ENCODE measurements around the gene TMED7. TPM values are rescaled to one million over a fixed set of nuclear protein-coding genes. Genes with fewer than 3 reads are reported as not detected.

The TMED7 gene
- total and polyA plus RNA-seq, 2 of the 13 experiments (the other 11 are each of a cell fraction or from before 2014, with no cell fraction given) = 58.0 to 113 TPM

- Histone ChIP-seq H3K4me3 (replicated peaks in 1 of 3; ENCODE audit: insufficient read depth in 1 of 3, low read depth in 2 of 3, low read length in 3 of 3) (no peak overlapping the region), H3K79me2 (ENCODE audit: insufficient read depth, low read length) (no peaks in the 10 kb centered on the region), H3K4me2 (ENCODE audit: low read depth, low read length) (no peak overlapping the region), H3K4me1 (ENCODE audit: insufficient read depth, low read length) (no peaks in the 10 kb centered on the region), H3K36me3 (replicated peaks in 1 of 2; ENCODE audit: control insufficient read depth in 1 of 2, insufficient read depth in 2 of 2, low read length in 2 of 2) (no peaks in the 10 kb centered on the region), H3K9me3 (ENCODE audit: low read length) (no peaks in the 10 kb centered on the region), H3K9ac (ENCODE audit: insufficient read depth, low read depth, low read length) (no peak overlapping the region), H2AFZ (ENCODE audit: low read length) (no peak overlapping the region), H3K27me3 (ENCODE audit: control insufficient read depth in 1 of 2, insufficient read depth in 2 of 2, low read length in 2 of 2) (no peaks in the 10 kb centered on the region; a peak in 1 of 5 replicates), H4K20me1 (ENCODE audit: insufficient read depth, low read length) (no peaks in the 10 kb centered on the region), H3K27ac (ENCODE audit: extremely low read length, insufficient read depth, low read length) (no peak overlapping the region)
- ChIA-PET POLR2A (no interaction called here), CTCF (ENCODE audit: low intra/inter-chr PET ratio, low total read pairs) (no interaction called here)
- no TSS peak for BruUV-seq (replicated peaks)
- TF ChIP-seq ZNF570 (CRISPR knock-in tag; IDR thresholded peaks at IDR 0.05; ENCODE audit: borderline replicate concordance) (no peak), ZNF768 (CRISPR knock-in tag; IDR thresholded peaks at IDR 0.05) (no peak), KDM6A (CRISPR knock-in tag; IDR thresholded peaks at IDR 0.05; ENCODE audit: low read depth) (no peak), FLYWCH1 (CRISPR knock-in tag; IDR thresholded peaks at IDR 0.05) (no peak), ZNF362 (CRISPR knock-in tag; IDR thresholded peaks at IDR 0.05; ENCODE audit: borderline replicate concordance) (no peak), ZNF556 (CRISPR knock-in tag; IDR thresholded peaks at IDR 0.05; ENCODE audit: borderline replicate concordance) (no peak), ZNF337 (CRISPR knock-in tag; IDR thresholded peaks at IDR 0.05; ENCODE audit: borderline replicate concordance, low read depth) (no peak), POGZ (CRISPR knock-in tag; IDR thresholded peaks at IDR 0.05) (no peak), TEF (CRISPR knock-in tag; IDR thresholded peaks at IDR 0.05) (no peak), ZNF292 (CRISPR knock-in tag; IDR thresholded peaks at IDR 0.05; ENCODE audit: borderline replicate concordance, low read depth) (no peak), ZBTB42 (CRISPR knock-in tag; IDR thresholded peaks at IDR 0.05) (no peak), ZNF33A (CRISPR knock-in tag; IDR thresholded peaks at IDR 0.05; ENCODE audit: borderline replicate concordance) (no peak), ZKSCAN8 (CRISPR knock-in tag; IDR thresholded peaks at IDR 0.05; ENCODE audit: borderline replicate concordance) (no peak), ZNF543 (CRISPR knock-in tag; IDR thresholded peaks at IDR 0.05) (no peak)
- DNase-seq (ENCODE audit: low spot score) (no peak), ATAC-seq (no peak), FAIRE-seq (no peak)
- intact Hi-C loops (cut with micrococcal nuclease; ENCODE audit: unreplicated experiment) = no loop called here
- WGBS (ENCODE audit: low lambda C conversion rate) = 0% methylated on average over 1 of the region's 1 CpG
- in situ Hi-C loops (cut with HindIII; ENCODE audit: extremely low pct_ligation_motif_present, low pct_unique_long_range_greater_than_20kb) = no loop called here
Observed at GRCh38 chr5:115655994-115656393, 30.2 kb upstream of the TMED7 start.

Measured in HepG2 (cell line).